ENCODE data around the gene SNAPC4.

SNAPC4 gene

DNA sequence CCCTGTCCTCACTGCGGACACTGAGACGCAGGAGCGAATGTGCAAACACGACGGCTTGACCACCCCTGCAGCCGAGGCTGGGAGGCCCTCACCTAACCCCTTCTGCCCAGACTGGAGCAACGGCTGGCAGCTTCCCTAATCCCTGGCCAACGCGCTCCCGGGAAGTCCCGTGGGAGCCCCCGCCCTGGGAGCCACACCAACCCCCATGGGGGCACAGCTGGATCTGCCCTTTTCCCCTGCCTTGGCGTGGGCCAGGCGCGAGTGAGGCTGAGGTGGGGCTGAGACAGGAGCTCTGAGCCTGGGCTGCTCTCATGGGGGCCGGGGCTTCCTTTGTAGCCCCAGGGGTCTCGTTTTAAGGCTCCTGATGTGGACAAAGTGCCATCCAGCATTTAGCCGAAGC, 31.8 kb downstream of the SNAPC4 start:
- FAIRE-seq = no peak
- no peak for TF ChIP-seq POU2F2 (IDR thresholded peaks at IDR 0.05; ENCODE audit: low read depth, low read length)
- no peak for TF ChIP-seq POLR2AphosphoS5 (IDR thresholded peaks at IDR 0.05; ENCODE audit: low read depth, low read length)
- TF ChIP-seq TAF1 (IDR thresholded peaks at IDR 0.05; ENCODE audit: low read depth, low read length) = no peak
- no peak for TF ChIP-seq PAX5 (IDR thresholded peaks at IDR 0.05; ENCODE audit: insufficient read depth, low read length, severe bottlenecking)
- no peak for TF ChIP-seq POLR2A (IDR thresholded peaks at IDR 0.05; ENCODE audit: low read depth, low read length)
- TF ChIP-seq SPI1 (IDR thresholded peaks at IDR 0.05; ENCODE audit: low read depth, low read length) = no peak
- no peak for DNase-seq (ENCODE audit: insufficient read length, low spot score)

DNA sequence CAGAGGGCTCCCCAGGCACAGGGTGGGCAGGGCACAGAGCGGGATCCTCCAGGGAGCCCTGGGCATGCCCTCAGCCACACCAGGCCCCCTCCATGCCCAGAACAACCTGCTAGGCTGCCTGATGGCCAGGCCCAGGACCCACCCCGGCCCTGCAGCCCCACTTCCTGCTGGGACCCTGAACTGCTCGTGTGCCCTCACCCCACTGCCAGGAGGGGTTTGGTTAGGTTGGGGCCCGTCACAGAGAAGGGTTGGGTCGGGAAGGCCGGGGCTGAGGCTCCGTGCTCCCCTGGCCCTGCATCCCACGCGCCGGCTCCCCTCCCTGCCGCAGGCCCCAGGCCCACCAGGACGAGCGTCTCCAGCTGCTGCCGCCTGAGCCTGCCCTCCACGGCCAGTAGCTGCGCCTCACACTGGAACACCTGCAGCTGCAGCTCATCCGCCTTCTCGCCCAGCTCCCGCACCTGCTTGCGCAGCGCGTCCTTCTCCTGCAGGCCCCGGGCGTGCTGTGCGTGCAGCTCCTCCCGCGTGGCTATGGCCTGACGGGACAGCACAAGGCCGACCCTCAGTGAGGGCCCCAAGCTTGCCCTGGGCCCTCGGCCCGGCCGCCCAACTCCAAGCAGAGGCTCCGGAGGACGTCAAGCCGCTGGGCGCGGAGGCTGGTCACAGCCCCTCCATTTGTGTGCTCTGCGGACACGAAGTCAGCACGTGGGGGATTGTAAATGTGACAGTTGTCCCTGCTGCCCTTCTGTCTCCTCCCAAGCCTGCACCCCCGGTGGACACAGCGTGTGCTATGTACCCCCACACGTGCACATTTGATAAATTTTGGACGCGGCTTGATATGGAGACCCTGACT, 32.4 kb downstream of the SNAPC4 start:
- TF ChIP-seq SPI1 (IDR thresholded peaks at IDR 0.05; ENCODE audit: low read depth, low read length) = no peak
- no peak for TF ChIP-seq POLR2A (IDR thresholded peaks at IDR 0.05; ENCODE audit: low read depth, low read length)
- TF ChIP-seq PAX5 (IDR thresholded peaks at IDR 0.05; ENCODE audit: insufficient read depth, low read length, severe bottlenecking) = no peak
- no peak for TF ChIP-seq POU2F2 (IDR thresholded peaks at IDR 0.05; ENCODE audit: low read depth, low read length)
- no peak for TF ChIP-seq TAF1 (IDR thresholded peaks at IDR 0.05; ENCODE audit: low read depth, low read length)
- TF ChIP-seq POLR2AphosphoS5 (IDR thresholded peaks at IDR 0.05; ENCODE audit: low read depth, low read length) = no peak
- DNase-seq (ENCODE audit: insufficient read length, low spot score) (no peak), FAIRE-seq (no peak)

DNA sequence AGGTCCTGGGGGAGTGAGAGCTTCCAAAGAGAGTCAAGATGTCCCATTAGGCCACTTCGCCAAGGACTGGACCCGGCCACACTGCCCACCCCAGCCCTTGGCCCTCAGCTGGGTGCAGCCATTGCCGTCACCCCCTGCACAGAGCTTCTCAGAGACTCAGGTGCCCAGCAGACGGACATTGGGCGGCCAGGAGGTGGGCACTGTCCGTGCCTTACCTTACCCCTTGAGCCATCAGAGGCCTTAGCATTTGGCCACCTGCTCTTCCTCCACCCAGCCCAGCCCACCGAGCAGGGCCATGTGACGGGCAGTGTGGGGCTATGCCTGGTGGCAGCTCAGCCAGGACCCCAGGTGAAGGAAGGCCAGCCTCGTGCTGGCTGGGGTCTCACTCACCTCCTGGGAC, 33.1 kb downstream of the SNAPC4 start:
- DNase-seq (ENCODE audit: insufficient read length, low spot score) (no peak), FAIRE-seq (no peak)
- no peak for TF ChIP-seq POLR2AphosphoS5 (IDR thresholded peaks at IDR 0.05; ENCODE audit: low read depth, low read length)
- TF ChIP-seq POU2F2 (IDR thresholded peaks at IDR 0.05; ENCODE audit: low read depth, low read length) = no peak
- TF ChIP-seq SPI1 (IDR thresholded peaks at IDR 0.05; ENCODE audit: low read depth, low read length) = no peak
- no peak for TF ChIP-seq PAX5 (IDR thresholded peaks at IDR 0.05; ENCODE audit: insufficient read depth, low read length, severe bottlenecking)
- no peak for TF ChIP-seq POLR2A (IDR thresholded peaks at IDR 0.05; ENCODE audit: low read depth, low read length)
- no peak for TF ChIP-seq TAF1 (IDR thresholded peaks at IDR 0.05; ENCODE audit: low read depth, low read length)

DNA sequence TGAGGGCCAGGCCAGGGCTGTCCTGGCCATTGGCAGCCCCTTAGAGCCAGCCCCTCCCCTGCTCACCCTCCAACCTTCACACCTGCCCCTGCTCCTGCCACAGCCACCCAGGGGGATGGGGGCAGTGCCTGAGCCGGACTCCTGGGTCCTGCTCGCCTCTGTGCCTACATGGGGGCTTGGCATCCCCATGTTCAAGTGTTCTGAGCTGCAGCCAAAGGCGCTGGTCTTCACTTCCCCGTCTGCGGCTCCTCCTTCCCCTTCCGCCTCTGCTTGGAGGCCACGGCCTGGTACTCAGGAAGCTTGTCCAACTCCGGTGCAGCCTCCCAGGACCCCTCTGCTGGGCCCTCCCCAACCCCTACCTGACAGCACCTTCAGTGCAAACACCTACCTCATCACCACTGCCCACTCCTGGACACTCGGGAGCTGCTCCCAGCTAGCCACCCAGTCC, 34.2 kb downstream of the SNAPC4 start:
- no peak for TF ChIP-seq SPI1 (IDR thresholded peaks at IDR 0.05; ENCODE audit: low read depth, low read length)
- no peak for TF ChIP-seq POU2F2 (IDR thresholded peaks at IDR 0.05; ENCODE audit: low read depth, low read length)
- TF ChIP-seq POLR2A (IDR thresholded peaks at IDR 0.05; ENCODE audit: low read depth, low read length) = no peak
- no peak for TF ChIP-seq TAF1 (IDR thresholded peaks at IDR 0.05; ENCODE audit: low read depth, low read length)
- no peak for TF ChIP-seq POLR2AphosphoS5 (IDR thresholded peaks at IDR 0.05; ENCODE audit: low read depth, low read length)
- TF ChIP-seq PAX5 (IDR thresholded peaks at IDR 0.05; ENCODE audit: insufficient read depth, low read length, severe bottlenecking) = no peak
- DNase-seq (ENCODE audit: insufficient read length, low spot score) (no peak), FAIRE-seq (no peak)

DNA sequence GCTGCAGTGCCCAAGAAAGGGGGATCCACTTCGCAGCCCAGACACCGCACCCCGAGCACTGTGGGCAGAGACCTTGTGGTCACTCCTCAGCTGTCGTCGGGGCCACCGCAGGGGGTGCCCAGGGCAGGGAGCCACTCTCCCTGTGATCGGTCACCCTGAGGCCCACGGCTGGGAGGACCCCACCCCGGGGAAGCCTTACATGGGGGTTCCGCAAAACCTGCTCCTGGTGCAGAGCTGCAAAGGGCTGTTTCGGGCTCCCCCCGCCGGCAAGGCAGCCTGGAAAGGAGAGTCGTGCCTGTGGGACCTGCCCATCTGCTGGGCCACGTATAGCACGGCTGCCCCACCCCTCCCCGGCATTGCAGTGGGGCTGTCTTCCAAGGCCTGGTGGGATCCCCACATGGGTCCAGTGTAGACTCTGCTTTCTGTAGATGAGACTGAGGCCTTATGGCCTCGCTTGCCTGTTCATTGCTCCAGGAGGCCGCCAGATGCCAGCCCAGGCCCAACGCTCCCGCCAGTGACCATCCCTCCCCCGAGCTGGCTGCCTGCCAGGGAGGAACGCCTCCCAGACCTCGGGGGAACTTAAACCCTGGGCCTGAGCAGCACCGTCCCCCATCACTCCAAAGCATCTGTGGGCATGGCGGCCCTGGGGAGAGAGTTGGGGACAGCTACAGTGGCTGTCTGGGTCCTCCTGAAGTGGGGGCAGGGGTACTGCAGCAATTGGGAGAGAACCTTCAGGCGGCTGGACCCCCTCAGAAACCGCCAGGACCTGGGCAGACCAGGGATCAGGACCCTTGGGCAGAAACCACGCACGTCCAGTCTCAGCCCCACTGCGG, 34.8 kb downstream of the SNAPC4 start:
- TF ChIP-seq POLR2A (IDR thresholded peaks at IDR 0.05; ENCODE audit: low read depth, low read length) (no peak), SPI1 (IDR thresholded peaks at IDR 0.05; ENCODE audit: low read depth, low read length) (no peak), PAX5 (IDR thresholded peaks at IDR 0.05; ENCODE audit: insufficient read depth, low read length, severe bottlenecking) (no peak), TAF1 (IDR thresholded peaks at IDR 0.05; ENCODE audit: low read depth, low read length) (no peak), POLR2AphosphoS5 (IDR thresholded peaks at IDR 0.05; ENCODE audit: low read depth, low read length) (no peak), POU2F2 (IDR thresholded peaks at IDR 0.05; ENCODE audit: low read depth, low read length) (no peak)
- FAIRE-seq (no peak), DNase-seq (ENCODE audit: insufficient read length, low spot score) (no peak)

DNA sequence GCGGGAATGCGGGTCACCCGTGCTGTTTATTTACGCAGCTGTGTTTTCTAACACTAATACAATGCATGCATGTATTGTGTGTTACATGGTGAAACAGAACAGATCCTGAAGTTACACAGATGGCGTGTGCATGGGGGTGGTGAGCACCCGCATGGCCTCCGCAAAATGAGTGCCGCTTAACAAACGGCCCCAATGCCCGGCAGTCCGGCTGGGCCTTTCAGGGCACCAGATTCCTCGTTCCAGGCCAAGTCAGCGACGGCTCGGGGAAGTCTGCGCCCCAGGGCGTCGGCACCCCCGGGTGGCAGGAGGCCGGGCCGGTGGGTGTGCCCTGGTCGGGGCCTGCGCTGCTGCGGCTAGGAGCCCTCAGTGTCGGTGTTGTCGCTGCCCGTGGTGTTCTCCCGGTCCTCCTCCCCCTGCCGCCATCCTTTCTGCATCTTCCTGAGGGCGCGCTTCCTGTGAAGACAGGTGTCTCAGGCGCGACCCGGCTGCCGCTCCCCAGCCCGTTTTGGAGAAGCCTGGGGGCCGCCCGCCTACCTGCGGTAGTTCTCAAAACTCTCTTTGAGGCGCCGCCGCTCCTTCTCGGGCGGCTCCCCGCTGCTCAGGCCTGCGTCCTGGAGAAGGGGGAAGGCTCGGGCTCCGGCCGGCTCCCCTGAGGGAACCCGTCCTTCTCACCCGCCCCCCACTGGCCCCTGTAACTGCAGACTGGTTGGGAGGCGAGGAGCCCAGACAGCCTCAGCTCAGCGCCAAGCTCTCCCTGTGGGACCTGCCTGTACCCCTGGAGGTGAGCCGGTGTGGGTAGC, 35.8 kb downstream of the SNAPC4 start:
- no peak for TF ChIP-seq POU2F2 (IDR thresholded peaks at IDR 0.05; ENCODE audit: low read depth, low read length)
- TF ChIP-seq PAX5 (IDR thresholded peaks at IDR 0.05; ENCODE audit: insufficient read depth, low read length, severe bottlenecking) = no peak
- no peak for TF ChIP-seq SPI1 (IDR thresholded peaks at IDR 0.05; ENCODE audit: low read depth, low read length)
- no peak for TF ChIP-seq POLR2A (IDR thresholded peaks at IDR 0.05; ENCODE audit: low read depth, low read length)
- TF ChIP-seq POLR2AphosphoS5 (IDR thresholded peaks at IDR 0.05; ENCODE audit: low read depth, low read length) = no peak
- TF ChIP-seq TAF1 (IDR thresholded peaks at IDR 0.05; ENCODE audit: low read depth, low read length) = no peak
- FAIRE-seq = no peak
- DNase-seq (ENCODE audit: insufficient read length, low spot score) = no peak

DNA sequence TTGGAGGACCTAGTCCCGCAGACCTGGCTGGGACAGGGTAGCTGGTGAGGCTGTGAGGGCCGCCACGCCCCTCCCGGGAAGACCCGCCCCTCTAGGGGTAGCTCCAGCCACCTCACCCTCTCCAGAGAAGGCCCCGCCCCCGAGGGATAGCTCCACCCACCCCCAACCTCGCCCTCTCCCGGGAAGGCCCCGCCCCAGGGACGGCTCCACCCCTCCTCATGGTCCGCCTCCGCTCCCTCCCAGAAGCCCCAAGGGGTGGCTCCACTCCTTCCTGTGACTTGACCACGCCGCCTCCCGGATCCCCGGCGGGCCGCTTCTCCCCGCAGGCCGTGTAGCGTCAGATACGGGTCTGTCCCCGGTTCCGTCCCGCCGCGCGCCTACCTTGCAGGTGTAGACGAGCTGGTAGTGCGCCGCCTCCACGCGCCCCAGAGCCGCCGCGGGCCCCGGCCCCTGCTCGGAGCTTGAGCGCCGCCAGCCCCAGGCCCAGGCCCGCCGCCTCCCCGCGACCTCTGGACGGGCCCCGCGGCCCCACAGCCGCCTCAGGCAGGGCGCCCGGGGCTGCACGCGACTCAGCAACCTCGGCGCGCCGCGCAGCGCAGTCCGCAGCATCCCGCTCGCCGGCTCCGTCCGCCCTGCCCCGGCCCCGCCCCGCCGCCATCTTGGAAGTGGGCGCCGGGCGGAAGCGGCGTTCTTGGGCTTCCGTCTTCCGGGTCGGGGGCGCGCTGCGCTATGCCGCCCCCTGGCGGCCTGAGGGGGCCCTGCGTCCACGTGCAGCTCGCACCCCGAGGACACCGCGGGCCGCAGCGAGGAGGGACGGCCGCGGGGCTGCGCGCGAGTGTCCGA, 36.6 kb downstream of the SNAPC4 start, which contains the start of gene DNLZ:
TSS of gene DNLZ (minus strand) at position 639 of the 843 bp plus-strand sequence. CDS start at position 609, 30 bp downstream.
- FAIRE-seq = peak; percentile 98
- peak; percentile 100 for DNase-seq (ENCODE audit: insufficient read length, low spot score)
- TF ChIP-seq SPI1 (IDR thresholded peaks at IDR 0.05; ENCODE audit: low read depth, low read length) = no peak
- peak; percentile 65; the same call in 1 of the 2 replicates for TF ChIP-seq POLR2A (IDR thresholded peaks at IDR 0.05; ENCODE audit: low read depth, low read length)
- TF ChIP-seq POLR2AphosphoS5 (IDR thresholded peaks at IDR 0.05; ENCODE audit: low read depth, low read length) = peak; percentile 78

DNA sequence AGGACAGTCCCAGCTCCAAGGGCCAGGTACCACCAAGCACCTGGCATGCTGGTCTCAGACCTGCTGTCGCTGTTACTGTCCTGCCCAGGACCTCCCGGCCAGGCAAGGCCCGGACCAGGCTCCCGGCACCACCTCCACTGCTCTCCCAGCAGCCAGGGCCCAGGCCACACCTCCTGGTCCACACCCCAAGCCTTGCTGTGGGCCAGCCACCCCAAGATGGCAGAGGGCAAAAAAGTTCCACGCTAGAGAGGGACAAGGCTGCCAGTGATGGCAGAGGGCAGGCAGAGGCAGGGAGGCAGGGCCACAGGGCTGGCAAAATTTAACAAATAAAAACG, 37.6 kb downstream of the SNAPC4 start:
- DNase-seq (ENCODE audit: insufficient read length, low spot score) = no peak
- no peak for TF ChIP-seq POLR2A (IDR thresholded peaks at IDR 0.05; ENCODE audit: low read depth, low read length)
- no peak for TF ChIP-seq TAF1 (IDR thresholded peaks at IDR 0.05; ENCODE audit: low read depth, low read length)
- no peak for TF ChIP-seq POU2F2 (IDR thresholded peaks at IDR 0.05; ENCODE audit: low read depth, low read length)
- no peak for FAIRE-seq

Measured in GM12891 (cell line).